HCT116 (cell line): Measurements from ENCODE around the gene CNNM3. TPM values are rescaled to one million over a fixed set of nuclear protein-coding genes. Genes with fewer than 3 reads are reported as not detected.
A peak's percentile ranks its signal among the peaks of the same experiment; 100 is the strongest.

Experiments used
- ATAC-seq: fragments of 200-7000 bp; cut with Tn5 transposase; 2 replicates; pipeline ENCODE4 v1.9.1; 2020; ENCODE audit warnings: mild to moderate bottlenecking, moderate library complexity
- BruUV-seq: library from RNA; stranded (reverse); fragments of 400-500 nt; replicated peaks from 2 replicates; lab custom pipeline; 2021; lab: Mats Ljungman, UMichigan
- CTCF ChIA-PET: fragments of 300-600 bp; sonication (Branson Sonifier 250); formaldehyde crosslinking; loops from one replicate; lab custom pipeline; 2021; ENCODE audit warnings: antibody characterized with exemption; lab: Charles Lee
- POLR2A ChIA-PET: fragments of 300-600, 350-600 bp; sonication (Branson Sonifier 250); formaldehyde crosslinking; loops from one replicate; lab custom pipeline; 2021; ENCODE audit warnings: antibody characterized with exemption; lab: Charles Lee
- RAD21 ChIA-PET, 2 experiments: fragments of 300-600 bp; sonication (Branson Sonifier 250); formaldehyde crosslinking; loops; one replicate each; lab custom pipeline; 2023; ENCODE audit warnings: low total read pairs in 2 of 2; ENCODE audit not compliant: uncharacterized antibody in 2 of 2, unreplicated experiment in 2 of 2, low non-redundant PET in 1 of 2; lab: Charles Lee
- DNase-seq: peaks from one replicate; pipeline ENCODE4 v3.0.0-alpha.2; 2010; ENCODE audit warnings: low read depth, low spot score
- H2AFZ ChIP-seq: fragments of 200-600 bp; shearing (Covaris generic), sonication (generic); 2 replicates; pipeline ENCODE4 v1.6.1; 2017; ENCODE audit warnings: low read depth, mixed run types, mixed read lengths, antibody characterized with exemption, low read length; ENCODE audit not compliant: poor library complexity, severe bottlenecking
- H3K27ac ChIP-seq: 2 replicates; pipeline ENCODE4 v1.5.1; 2012; ENCODE audit warnings: low read depth, low read length
- H3K27me3 ChIP-seq: fragments of 200-600 bp; sonication (generic); 2 replicates; pipeline ENCODE4 v1.6.1; 2016; ENCODE audit warnings: mixed run types, low read length, mixed read lengths; ENCODE audit not compliant: insufficient read depth
- H3K36me3 ChIP-seq, 2 experiments: fragments of 200-500 bp in 1 of 2; fragments of 200-600 bp in 1 of 2; sonication (Bioruptor generic) in 1 of 2; sonication (generic) in 1 of 2; 2 replicates each; pipeline versions ENCODE4 v1.5.1 to v1.6.1; 2014 to 2016; ENCODE audit warnings: low read length in 2 of 2, inconsistent platforms in 1 of 2, mixed read lengths in 1 of 2, mixed run types in 1 of 2; ENCODE audit not compliant: insufficient read depth in 2 of 2, control insufficient read depth in 1 of 2
- H3K4me1 ChIP-seq, 2 experiments: fragments of 200-600 bp in 1 of 2; sonication (generic) in 1 of 2; 2 replicates each; pipeline versions ENCODE4 v1.5.1 to v1.6.1; 2012 to 2017; ENCODE audit warnings: low read length in 2 of 2, inconsistent platforms in 1 of 2, mild to moderate bottlenecking in 1 of 2, mixed read lengths in 1 of 2, mixed run types in 1 of 2, moderate library complexity in 1 of 2; ENCODE audit not compliant: insufficient read depth in 2 of 2, control insufficient read depth in 1 of 2
- H3K4me2 ChIP-seq: fragments of 200-600 bp; sonication (generic); 2 replicates; pipeline ENCODE4 v1.6.1; 2017; ENCODE audit warnings: mixed run types, low read length, mixed read lengths
- H3K4me3 ChIP-seq, 2 experiments: fragments of 200-600 bp in 1 of 2; sonication (generic) in 1 of 2; replicated peaks in 1 of 2; 2 replicates each; pipeline ENCODE4 v1.5.1; 2011 to 2016; ENCODE audit warnings: low read length in 2 of 2, control low read depth in 1 of 2, low read depth in 1 of 2, mild to moderate bottlenecking in 1 of 2, mixed read lengths in 1 of 2, mixed run types in 1 of 2
- H3K79me2 ChIP-seq: fragments of 200-600 bp; sonication (generic); 2 replicates; pipeline ENCODE4 v1.6.1; 2017; ENCODE audit warnings: mild to moderate bottlenecking, mixed run types, low read length, moderate library complexity, mixed read lengths; ENCODE audit not compliant: insufficient read depth
- H3K9ac ChIP-seq: fragments of 200-600 bp; sonication (generic); 2 replicates; pipeline ENCODE4 v1.6.1; 2016; ENCODE audit warnings: low read length, mixed read lengths
- H3K9me2 ChIP-seq: fragments of 200-600 bp; sonication (generic), shearing (Covaris generic); 2 replicates; pipeline ENCODE4 v1.6.1; 2017; ENCODE audit warnings: mixed run types, mild to moderate bottlenecking, moderate library complexity; ENCODE audit not compliant: insufficient read depth
- H3K9me3 ChIP-seq, 2 experiments: fragments of 200-500 bp in 1 of 2; fragments of 200-600 bp in 1 of 2; sonication (Bioruptor generic) in 1 of 2; sonication (generic) in 1 of 2; 2 replicates each; pipeline ENCODE4 v1.6.1; 2014 to 2017; ENCODE audit warnings: low read length in 2 of 2, mixed read lengths in 2 of 2, inconsistent platforms in 1 of 2, low read depth in 1 of 2, mild to moderate bottlenecking in 1 of 2, mixed run types in 1 of 2, moderate library complexity in 1 of 2; ENCODE audit not compliant: control insufficient read depth in 1 of 2, insufficient read depth in 1 of 2
- H4K20me1 ChIP-seq: fragments of 200-600 bp; sonication (generic), shearing (Covaris generic); 2 replicates; pipeline ENCODE4 v1.6.1; 2017; ENCODE audit warnings: mixed run types, mild to moderate bottlenecking, moderate library complexity; ENCODE audit not compliant: insufficient read depth
- RAD21 ChIP-seq: IDR thresholded peaks from 2 replicates; pipeline ENCODE4 v1.6.1; 2012; ENCODE audit warnings: low read depth, mild to moderate bottlenecking
- SP1 ChIP-seq: IDR thresholded peaks from 2 replicates; pipeline ENCODE4 v1.6.1; 2012; ENCODE audit warnings: low read depth
- ZNF274 ChIP-seq: fragments of 200-500 bp; sonication (Bioruptor generic); IDR thresholded peaks from 2 replicates; pipeline ENCODE4 v1.6.1; 2014; ENCODE audit warnings: mild to moderate bottlenecking, low read depth, low read length, inconsistent platforms
- intact Hi-C: fragments of 100-400 bp; cut with micrococcal nuclease; formaldehyde crosslinking; loops from 2 replicates; pipeline ENCODE4 v1.10.0; 2022
- total RNA-seq: library from RNA; stranded (reverse); gene quantifications from one replicate; pipeline ENCODE4 v1.2.1, GENCODE V29; 2021; ENCODE audit not compliant: unreplicated experiment
- TF ChIP-seq, protein P1 (sequence below): IDR thresholded peaks from 2 replicates; pipeline ENCODE4 v1.6.1; 2012
- TF ChIP-seq, protein P2 (sequence below): IDR thresholded peaks from 2 replicates; pipeline ENCODE4 v1.6.1; 2012
- TF ChIP-seq, protein P3 (sequence below): IDR thresholded peaks from 2 replicates; pipeline ENCODE4 v1.6.1; 2012; ENCODE audit warnings: low read depth

CNNM3 gene
- total RNA-seq, 1 experiment from 2014 or later = 31.1 TPM

DNA sequence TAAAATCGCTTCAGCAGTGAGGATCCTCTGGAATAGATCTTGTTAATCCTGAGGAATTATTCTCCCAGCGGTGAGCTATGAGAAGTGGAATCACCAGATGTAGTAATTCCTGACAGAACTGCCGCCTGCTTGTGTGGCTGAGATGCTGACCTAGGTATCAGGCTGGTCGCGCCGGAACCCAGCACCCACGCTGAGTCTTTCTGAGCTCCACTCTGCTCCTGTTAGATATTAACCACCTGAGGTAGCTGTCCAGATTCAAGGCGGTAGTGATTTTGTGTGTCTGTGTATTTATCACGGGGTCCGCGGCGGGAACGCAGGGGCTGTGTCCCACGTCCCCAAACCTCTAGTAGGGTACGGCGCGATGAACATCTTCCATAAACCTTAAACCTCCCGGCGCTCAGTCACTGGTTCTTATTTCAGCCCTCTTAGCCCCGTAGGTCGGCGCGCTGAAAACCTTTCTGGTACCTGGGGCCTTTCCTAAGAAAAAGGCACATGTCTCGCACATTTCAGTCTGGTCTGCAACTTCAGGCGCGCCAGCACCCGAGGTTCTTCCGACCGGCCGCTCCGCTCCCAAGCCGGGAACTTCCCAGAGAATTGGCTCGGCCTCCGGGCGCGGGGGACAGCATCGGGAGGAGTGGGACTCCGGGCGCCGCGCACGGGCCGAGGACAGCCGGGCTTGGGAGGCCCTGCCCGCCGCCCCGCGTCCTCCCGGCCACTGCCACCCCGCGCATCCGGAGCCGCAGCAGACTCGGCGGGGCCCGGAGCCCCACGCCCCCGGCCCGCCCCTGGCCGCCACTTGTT lies 542 bp upstream of the CNNM3 start:
- H3K4me3 ChIP-seq = peak overlapping the region; percentile 67 to 79
- ChIA-PET CTCF (interaction anchor here (0.7 to 1.9 kb wide), 6 partner anchors 15 to 297 kb away, joined by 3 to 8 read pairs (median 5); partner anchors contain the start of genes ANKRD36 and ANKRD39), POLR2A (interaction anchor here (0.5 to 1.0 kb wide), 4 partner anchors 9 to 381 kb away, joined by 3 to 4 read pairs (median 3); no protein-coding TSS in a partner anchor), RAD21 (interaction anchor here in 1 of 2 experiments (0.6 kb wide), 1 partner anchor 136 kb away, joined by 3 read pairs; no protein-coding TSS in a partner anchor)
- H4K20me1 ChIP-seq = no peaks in the 10 kb centered on the region
- H3K4me2 ChIP-seq = peak overlapping the region; percentile 97
- ATAC-seq = no peak
- peaks cover 36% of the 10 kb centered on the region for H3K79me2 ChIP-seq
- DNase-seq = no peak
- peak overlapping the region; percentile 35 for H2AFZ ChIP-seq
- H3K9me3 ChIP-seq = no peaks in the 10 kb centered on the region
- no peaks in the 10 kb centered on the region for H3K27me3 ChIP-seq
- H3K4me1 ChIP-seq = peaks cover 11 to 21% of the 10 kb centered on the region in 2 experiments
- no peaks in the 10 kb centered on the region for H3K9me2 ChIP-seq
- H3K27ac ChIP-seq = peak overlapping the region; percentile 30; the same call in 1 of the 2 replicates
- peaks cover 0 to 9% of the 10 kb centered on the region in 2 experiments; a peak in 1 of 4 replicates for H3K36me3 ChIP-seq
- BruUV-seq = TSS peak; percentile 77
- peak overlapping the region; percentile 74 for H3K9ac ChIP-seq
- intact Hi-C loops = loop anchor here (2.0 kb wide), 1 partner anchor 53 kb away; no protein-coding TSS in a partner anchor
- TF ChIP-seq RAD21 (no peak), ZNF274 (no peak), SP1 (no peak)
- TF ChIP-seq, protein P1, sequence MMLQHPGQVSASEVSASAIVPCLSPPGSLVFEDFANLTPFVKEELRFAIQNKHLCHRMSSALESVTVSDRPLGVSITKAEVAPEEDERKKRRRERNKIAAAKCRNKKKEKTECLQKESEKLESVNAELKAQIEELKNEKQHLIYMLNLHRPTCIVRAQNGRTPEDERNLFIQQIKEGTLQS = no peak
- TF ChIP-seq, protein P2, sequence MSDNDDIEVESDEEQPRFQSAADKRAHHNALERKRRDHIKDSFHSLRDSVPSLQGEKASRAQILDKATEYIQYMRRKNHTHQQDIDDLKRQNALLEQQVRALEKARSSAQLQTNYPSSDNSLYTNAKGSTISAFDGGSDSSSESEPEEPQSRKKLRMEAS = no peak
- TF ChIP-seq, protein P3, sequence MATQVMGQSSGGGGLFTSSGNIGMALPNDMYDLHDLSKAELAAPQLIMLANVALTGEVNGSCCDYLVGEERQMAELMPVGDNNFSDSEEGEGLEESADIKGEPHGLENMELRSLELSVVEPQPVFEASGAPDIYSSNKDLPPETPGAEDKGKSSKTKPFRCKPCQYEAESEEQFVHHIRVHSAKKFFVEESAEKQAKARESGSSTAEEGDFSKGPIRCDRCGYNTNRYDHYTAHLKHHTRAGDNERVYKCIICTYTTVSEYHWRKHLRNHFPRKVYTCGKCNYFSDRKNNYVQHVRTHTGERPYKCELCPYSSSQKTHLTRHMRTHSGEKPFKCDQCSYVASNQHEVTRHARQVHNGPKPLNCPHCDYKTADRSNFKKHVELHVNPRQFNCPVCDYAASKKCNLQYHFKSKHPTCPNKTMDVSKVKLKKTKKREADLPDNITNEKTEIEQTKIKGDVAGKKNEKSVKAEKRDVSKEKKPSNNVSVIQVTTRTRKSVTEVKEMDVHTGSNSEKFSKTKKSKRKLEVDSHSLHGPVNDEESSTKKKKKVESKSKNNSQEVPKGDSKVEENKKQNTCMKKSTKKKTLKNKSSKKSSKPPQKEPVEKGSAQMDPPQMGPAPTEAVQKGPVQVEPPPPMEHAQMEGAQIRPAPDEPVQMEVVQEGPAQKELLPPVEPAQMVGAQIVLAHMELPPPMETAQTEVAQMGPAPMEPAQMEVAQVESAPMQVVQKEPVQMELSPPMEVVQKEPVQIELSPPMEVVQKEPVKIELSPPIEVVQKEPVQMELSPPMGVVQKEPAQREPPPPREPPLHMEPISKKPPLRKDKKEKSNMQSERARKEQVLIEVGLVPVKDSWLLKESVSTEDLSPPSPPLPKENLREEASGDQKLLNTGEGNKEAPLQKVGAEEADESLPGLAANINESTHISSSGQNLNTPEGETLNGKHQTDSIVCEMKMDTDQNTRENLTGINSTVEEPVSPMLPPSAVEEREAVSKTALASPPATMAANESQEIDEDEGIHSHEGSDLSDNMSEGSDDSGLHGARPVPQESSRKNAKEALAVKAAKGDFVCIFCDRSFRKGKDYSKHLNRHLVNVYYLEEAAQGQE = no peak
